HepG2 (cell line): ENCODE data around the gene RAP2A. TPM values are rescaled to one million over a fixed set of nuclear protein-coding genes. Genes with fewer than 3 reads are reported as not detected.

Experiments
- ATAC-seq: fragments of 200-7000 bp; cut with Tn5 transposase; 3 replicates; pipeline ENCODE4 v1.9.1; 2020; ENCODE audit warnings: mild to moderate bottlenecking, moderate library complexity
- BruUV-seq: library from RNA; stranded (reverse); fragments of 400-500 nt; replicated peaks from 2 replicates; lab custom pipeline; 2021; lab: Mats Ljungman, UMichigan
- CTCF ChIA-PET: fragments of 300-600 bp; formaldehyde crosslinking; extraction: SDS; loops from one replicate; lab custom pipeline; 2021; ENCODE audit warnings: low total read pairs, inconsistent platforms, low intra/inter-chr PET ratio; lab: Yijun Ruan, JAX
- POLR2A ChIA-PET: fragments of 350-600 bp; sonication (Branson Sonifier 250); formaldehyde crosslinking; loops from one replicate; lab custom pipeline; 2020; ENCODE audit warnings: antibody characterized with exemption, inconsistent platforms; lab: Yijun Ruan, JAX
- DNase-seq: peaks from one replicate; pipeline ENCODE4 v3.0.0-alpha.2; 2015; ENCODE audit warnings: low spot score
- FAIRE-seq: peaks from 3 replicates; lab custom pipeline; 2011; peaks lifted over from hg19 to GRCh38; lab: Jason Lieb, UNC
- H2AFZ ChIP-seq: one replicate; pipeline ENCODE4 v1.6.1; 2011; ENCODE audit warnings: low read length, inconsistent platforms
- H3K27ac ChIP-seq: fragments of 300-600 bp; 3 replicates; pipeline ENCODE4 v1.8.0; 2011; ENCODE audit warnings: mixed run types, mild to moderate bottlenecking, mixed read lengths, low read length, inconsistent platforms; ENCODE audit not compliant: insufficient read depth; ENCODE audit errors: extremely low read length
- H3K27me3 ChIP-seq, 2 experiments: fragments of 200-600 bp in 1 of 2; 2 replicates in 1 of 2; 3 replicates in 1 of 2; pipeline versions ENCODE4 v1.6.0 to v1.8.0; 2011; ENCODE audit warnings: low read length in 2 of 2, mild to moderate bottlenecking in 2 of 2, moderate library complexity in 2 of 2, inconsistent platforms in 1 of 2; ENCODE audit not compliant: insufficient read depth in 2 of 2, control insufficient read depth in 1 of 2
- H3K36me3 ChIP-seq, 2 experiments: fragments of 200-600 bp in 1 of 2; replicated peaks in 1 of 2; 2 replicates in 1 of 2; 3 replicates in 1 of 2; pipeline versions ENCODE4 v1.5.1 to v1.8.0; 2011; ENCODE audit warnings: low read length in 2 of 2, inconsistent platforms in 1 of 2; ENCODE audit not compliant: insufficient read depth in 2 of 2, control insufficient read depth in 1 of 2
- H3K4me1 ChIP-seq: 2 replicates; pipeline ENCODE4 v1.5.1; 2012; ENCODE audit warnings: low read length, inconsistent platforms; ENCODE audit not compliant: insufficient read depth
- H3K4me2 ChIP-seq: 2 replicates; pipeline ENCODE4 v1.6.0; 2011; ENCODE audit warnings: low read depth, low read length, inconsistent platforms
- H3K4me3 ChIP-seq, 3 experiments: fragments of 200-600 bp in 1 of 3; sonication (generic), shearing (Covaris generic) in 1 of 3; replicated peaks in 1 of 3; 2 replicates each; pipeline ENCODE4 v1.5.1; 2011 to 2016; ENCODE audit warnings: low read length in 3 of 3, inconsistent platforms in 2 of 3, low read depth in 2 of 3, mild to moderate bottlenecking in 2 of 3, control low read depth in 1 of 3, mixed read lengths in 1 of 3; ENCODE audit not compliant: insufficient read depth in 1 of 3
- H3K79me2 ChIP-seq: one replicate; pipeline ENCODE4 v1.6.1; 2011; ENCODE audit warnings: low read length, inconsistent platforms; ENCODE audit not compliant: insufficient read depth
- H3K9ac ChIP-seq: 2 replicates; pipeline ENCODE4 v1.6.0; 2011; ENCODE audit warnings: mild to moderate bottlenecking, low read depth, low read length, inconsistent platforms; ENCODE audit not compliant: insufficient read depth
- H3K9me3 ChIP-seq: 2 replicates; pipeline ENCODE4 v1.5.1; 2012; ENCODE audit warnings: mild to moderate bottlenecking, low read length
- H4K20me1 ChIP-seq: 2 replicates; pipeline ENCODE4 v1.6.0; 2011; ENCODE audit warnings: inconsistent platforms, mild to moderate bottlenecking, low read length, moderate library complexity; ENCODE audit not compliant: insufficient read depth
- ATF7-NPFF ChIP-seq: sonication (generic); formaldehyde crosslinking; IDR thresholded peaks from 2 replicates; pipeline ENCODE4 v1.8.1; 2023; ENCODE audit warnings: mild to moderate bottlenecking, low read depth, missing genetic modification reagents, moderate library complexity
- CC2D1A ChIP-seq: sonication (generic); formaldehyde crosslinking; IDR thresholded peaks from 2 replicates; pipeline ENCODE4 v1.8.1; 2023; ENCODE audit warnings: mild to moderate bottlenecking, missing genetic modification reagents
- ELF1 ChIP-seq: sonication (generic); formaldehyde crosslinking; IDR thresholded peaks from 2 replicates; pipeline ENCODE4 v1.4.0; 2020; ENCODE audit warnings: missing genetic modification reagents
- FLYWCH1 ChIP-seq: sonication (generic); formaldehyde crosslinking; IDR thresholded peaks from 2 replicates; pipeline ENCODE4 v1.8.1; 2023; ENCODE audit warnings: mild to moderate bottlenecking, missing genetic modification reagents
- SAFB2 ChIP-seq: sonication (generic); formaldehyde crosslinking; IDR thresholded peaks from 2 replicates; pipeline ENCODE4 v1.5.1; 2020; ENCODE audit warnings: missing genetic modification reagents, low read depth, mild to moderate bottlenecking, borderline replicate concordance
- TBX2 ChIP-seq: sonication (generic); formaldehyde crosslinking; IDR thresholded peaks from 2 replicates; pipeline ENCODE4 v1.5.0; 2020; ENCODE audit warnings: missing genetic modification reagents, mild to moderate bottlenecking, borderline replicate concordance
- ZNF326 ChIP-seq: sonication (generic); formaldehyde crosslinking; IDR thresholded peaks from 2 replicates; pipeline ENCODE4 v1.4.0; 2020; ENCODE audit warnings: missing genetic modification reagents, borderline replicate concordance
- ZNF552 ChIP-seq: sonication (generic); formaldehyde crosslinking; IDR thresholded peaks from 2 replicates; pipeline ENCODE4 v1.9.0; 2022; ENCODE audit warnings: missing genetic modification reagents, mild to moderate bottlenecking, borderline replicate concordance
- ZNF83 ChIP-seq: sonication (generic); formaldehyde crosslinking; IDR thresholded peaks from 2 replicates; pipeline ENCODE4 v1.4.0; 2020; ENCODE audit warnings: missing genetic modification reagents, mild to moderate bottlenecking, borderline replicate concordance
- WGBS: methylation state at CpG from one replicate; pipeline ENCODE4 v1.1.6; 2017; ENCODE audit warnings: low lambda C conversion rate; 5-methylcytosine and 5-hydroxymethylcytosine counted together
- in situ Hi-C: cut with HindIII; loops from 2 replicates; pipeline ENCODE4 v1.10.0; 2017; ENCODE audit warnings: low pct_unique_long_range_greater_than_20kb; ENCODE audit not compliant: extremely low pct_ligation_motif_present
- intact Hi-C: fragments of 100-400 bp; cut with micrococcal nuclease; formaldehyde crosslinking; loops from one replicate; pipeline ENCODE4 v1.10.0; 2022; ENCODE audit not compliant: unreplicated experiment
- polyA plus RNA-seq, 8 experiments: library from polyadenylated mRNA; depleted of rRNA in 3 of 8; stranded (reverse) in 7 of 8; unstranded in 1 of 8; fragments of >200 nt; fragmentation: Illumina TruSeq in 4 of 8; extraction: Trizol in 4 of 8; gene quantifications; 2 replicates each; pipeline versions ENCODE4 v1.2.1 to v1.2.3, GENCODE V29; 2011 to 2016; ENCODE audit warnings: low read depth in 4 of 8, missing spikeins in 1 of 8, mixed read lengths in 1 of 8; ENCODE audit not compliant: insufficient read depth in 1 of 8
- total RNA-seq, 5 experiments: library from RNA; depleted of rRNA; stranded (reverse); fragments of >200 nt; fragmentation: Illumina TruSeq; extraction: Trizol; gene quantifications; 2 replicates each; pipeline ENCODE4 v1.2.3, GENCODE V29; 2016; ENCODE audit warnings: low read depth in 1 of 5
- TF ChIP-seq, protein P1 (sequence below): sonication (generic); formaldehyde crosslinking; IDR thresholded peaks from 2 replicates; pipeline ENCODE4 v1.4.0; 2020; ENCODE audit warnings: missing genetic modification reagents
- TF ChIP-seq, protein P2 (sequence below): sonication (generic); formaldehyde crosslinking; IDR thresholded peaks from 2 replicates; pipeline ENCODE4 v1.4.0; 2020; ENCODE audit warnings: mild to moderate bottlenecking, low read depth, missing genetic modification reagents
- TF ChIP-seq, protein P3 (sequence below), 2 experiments: IDR thresholded peaks; 2 replicates each; pipeline ENCODE4 v1.6.1; 2011 to 2012; ENCODE audit warnings: low read length in 2 of 2, borderline replicate concordance in 1 of 2, low read depth in 1 of 2, mild to moderate bottlenecking in 1 of 2, moderate library complexity in 1 of 2

The RAP2A gene
- total and polyA plus RNA-seq, 2 of the 13 experiments (the other 11 are each of a cell fraction or from before 2014, with no cell fraction given): 9.9 to 23.1 TPM

DNA sequence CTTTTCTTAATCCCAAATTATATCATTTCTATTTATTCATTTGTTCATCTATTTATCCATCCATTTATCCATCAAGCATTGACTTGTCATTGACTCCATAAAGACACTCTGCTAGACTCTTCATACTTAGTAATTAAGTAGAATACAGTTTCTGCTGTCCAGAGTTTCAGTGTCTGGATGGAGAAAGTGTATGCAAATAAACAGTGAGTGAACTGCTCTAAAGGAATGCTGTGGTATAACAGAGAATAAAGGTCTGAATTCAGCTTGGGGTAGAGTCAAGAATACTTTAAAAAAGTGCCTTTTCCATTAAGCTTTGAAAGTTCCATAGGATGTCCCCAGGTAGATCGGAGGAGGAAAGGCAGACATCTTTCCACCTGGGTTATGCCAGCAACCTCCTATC is 51.4 kb downstream of the RAP2A start:
- intact Hi-C loops (no loop called here), in situ Hi-C loops (no loop called here)
- TF ChIP-seq TBX2 (CRISPR knock-in tag): no peak
- TF ChIP-seq CC2D1A (CRISPR knock-in tag): no peak
- TF ChIP-seq, protein P1, sequence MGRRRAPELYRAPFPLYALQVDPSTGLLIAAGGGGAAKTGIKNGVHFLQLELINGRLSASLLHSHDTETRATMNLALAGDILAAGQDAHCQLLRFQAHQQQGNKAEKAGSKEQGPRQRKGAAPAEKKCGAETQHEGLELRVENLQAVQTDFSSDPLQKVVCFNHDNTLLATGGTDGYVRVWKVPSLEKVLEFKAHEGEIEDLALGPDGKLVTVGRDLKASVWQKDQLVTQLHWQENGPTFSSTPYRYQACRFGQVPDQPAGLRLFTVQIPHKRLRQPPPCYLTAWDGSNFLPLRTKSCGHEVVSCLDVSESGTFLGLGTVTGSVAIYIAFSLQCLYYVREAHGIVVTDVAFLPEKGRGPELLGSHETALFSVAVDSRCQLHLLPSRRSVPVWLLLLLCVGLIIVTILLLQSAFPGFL (CRISPR knock-in tag): no peak
- TF ChIP-seq, protein P2, sequence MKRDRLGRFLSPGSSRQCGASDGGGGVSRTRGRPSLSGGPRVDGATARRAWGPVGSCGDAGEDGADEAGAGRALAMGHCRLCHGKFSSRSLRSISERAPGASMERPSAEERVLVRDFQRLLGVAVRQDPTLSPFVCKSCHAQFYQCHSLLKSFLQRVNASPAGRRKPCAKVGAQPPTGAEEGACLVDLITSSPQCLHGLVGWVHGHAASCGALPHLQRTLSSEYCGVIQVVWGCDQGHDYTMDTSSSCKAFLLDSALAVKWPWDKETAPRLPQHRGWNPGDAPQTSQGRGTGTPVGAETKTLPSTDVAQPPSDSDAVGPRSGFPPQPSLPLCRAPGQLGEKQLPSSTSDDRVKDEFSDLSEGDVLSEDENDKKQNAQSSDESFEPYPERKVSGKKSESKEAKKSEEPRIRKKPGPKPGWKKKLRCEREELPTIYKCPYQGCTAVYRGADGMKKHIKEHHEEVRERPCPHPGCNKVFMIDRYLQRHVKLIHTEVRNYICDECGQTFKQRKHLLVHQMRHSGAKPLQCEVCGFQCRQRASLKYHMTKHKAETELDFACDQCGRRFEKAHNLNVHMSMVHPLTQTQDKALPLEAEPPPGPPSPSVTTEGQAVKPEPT (CRISPR knock-in tag): no peak
- no peak for TF ChIP-seq SAFB2 (CRISPR knock-in tag)
- TF ChIP-seq ELF1 (CRISPR knock-in tag): no peak
- no peak for TF ChIP-seq ATF7-NPFF (CRISPR knock-in tag)
- TF ChIP-seq ZNF83: no peak
- no peak for TF ChIP-seq ZNF326
- TF ChIP-seq, protein P3, sequence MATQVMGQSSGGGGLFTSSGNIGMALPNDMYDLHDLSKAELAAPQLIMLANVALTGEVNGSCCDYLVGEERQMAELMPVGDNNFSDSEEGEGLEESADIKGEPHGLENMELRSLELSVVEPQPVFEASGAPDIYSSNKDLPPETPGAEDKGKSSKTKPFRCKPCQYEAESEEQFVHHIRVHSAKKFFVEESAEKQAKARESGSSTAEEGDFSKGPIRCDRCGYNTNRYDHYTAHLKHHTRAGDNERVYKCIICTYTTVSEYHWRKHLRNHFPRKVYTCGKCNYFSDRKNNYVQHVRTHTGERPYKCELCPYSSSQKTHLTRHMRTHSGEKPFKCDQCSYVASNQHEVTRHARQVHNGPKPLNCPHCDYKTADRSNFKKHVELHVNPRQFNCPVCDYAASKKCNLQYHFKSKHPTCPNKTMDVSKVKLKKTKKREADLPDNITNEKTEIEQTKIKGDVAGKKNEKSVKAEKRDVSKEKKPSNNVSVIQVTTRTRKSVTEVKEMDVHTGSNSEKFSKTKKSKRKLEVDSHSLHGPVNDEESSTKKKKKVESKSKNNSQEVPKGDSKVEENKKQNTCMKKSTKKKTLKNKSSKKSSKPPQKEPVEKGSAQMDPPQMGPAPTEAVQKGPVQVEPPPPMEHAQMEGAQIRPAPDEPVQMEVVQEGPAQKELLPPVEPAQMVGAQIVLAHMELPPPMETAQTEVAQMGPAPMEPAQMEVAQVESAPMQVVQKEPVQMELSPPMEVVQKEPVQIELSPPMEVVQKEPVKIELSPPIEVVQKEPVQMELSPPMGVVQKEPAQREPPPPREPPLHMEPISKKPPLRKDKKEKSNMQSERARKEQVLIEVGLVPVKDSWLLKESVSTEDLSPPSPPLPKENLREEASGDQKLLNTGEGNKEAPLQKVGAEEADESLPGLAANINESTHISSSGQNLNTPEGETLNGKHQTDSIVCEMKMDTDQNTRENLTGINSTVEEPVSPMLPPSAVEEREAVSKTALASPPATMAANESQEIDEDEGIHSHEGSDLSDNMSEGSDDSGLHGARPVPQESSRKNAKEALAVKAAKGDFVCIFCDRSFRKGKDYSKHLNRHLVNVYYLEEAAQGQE (IDR thresholded peaks at IDR 0.05; ENCODE audit: borderline replicate concordance in 1 of 2, low read depth in 1 of 2, low read length in 2 of 2): no peak
- TF ChIP-seq FLYWCH1 (CRISPR knock-in tag): no peak
- no peak for TF ChIP-seq ZNF552 (CRISPR knock-in tag)
- Histone ChIP-seq H3K4me3 (no peak overlapping the region), H3K9ac (no peak overlapping the region), H3K27me3 (no peaks in the 10 kb centered on the region; a peak in 1 of 5 replicates), H3K27ac (no peak overlapping the region), H3K4me1 (no peaks in the 10 kb centered on the region), H2AFZ (no peak overlapping the region), H3K4me2 (no peak overlapping the region), H3K36me3 (no peaks in the 10 kb centered on the region), H3K9me3 (no peaks in the 10 kb centered on the region; the same call in 1 of the 2 replicates), H4K20me1 (no peaks in the 10 kb centered on the region), H3K79me2 (no peaks in the 10 kb centered on the region)
- ATAC-seq: no peak
- no TSS peak for BruUV-seq
- CTCF ChIA-PET: no interaction called here
- POLR2A ChIA-PET: no interaction called here
- 29% methylated on average over 1 of the region's 1 CpG for WGBS
- FAIRE-seq: no peak
- no peak for DNase-seq
